GM12878 (cell line): ENCODE measurements around the gene LSAMP. TPM values are rescaled to one million over a fixed set of nuclear protein-coding genes. Genes with fewer than 3 reads are reported as not detected.

ENCODE experiments used
- ATAC-seq: fragments of 200-7000 bp; cut with Tn5 transposase; 3 replicates; pipeline ENCODE4 v1.9.1; 2020; ENCODE audit warnings: mild to moderate bottlenecking, moderate library complexity
- BruUV-seq: library from RNA; stranded (reverse); fragments of 400-500 nt; replicated peaks from 2 replicates; lab custom pipeline; 2021; lab: Mats Ljungman, UMichigan
- CTCF ChIA-PET: fragments of 300-600 bp; sonication (Branson Sonifier 250); formaldehyde crosslinking; extraction: SDS; loops from one replicate; lab custom pipeline; 2021; ENCODE audit warnings: inconsistent platforms; lab: Yijun Ruan, JAX
- POLR2A ChIA-PET: fragments of 350-600 bp; formaldehyde crosslinking; extraction: SDS; loops from one replicate; lab custom pipeline; 2021; ENCODE audit warnings: inconsistent platforms; lab: Charles Lee
- RAD21 ChIA-PET: fragments of 300-600 bp; sonication (Branson Sonifier 250); formaldehyde crosslinking; loops from one replicate; lab custom pipeline; 2023; ENCODE audit warnings: antibody characterized with exemption; ENCODE audit not compliant: unreplicated experiment; lab: Charles Lee
- SMC1A ChIA-PET: fragments of 300-600 bp; sonication (Branson Sonifier 250); formaldehyde crosslinking; loops from one replicate; lab custom pipeline; 2023; ENCODE audit not compliant: unreplicated experiment, uncharacterized antibody; lab: Charles Lee
- DNase-seq: peaks from one replicate; pipeline ENCODE4 v3.0.0-alpha.2; 2011; ENCODE audit warnings: low read depth, low spot score
- FAIRE-seq: peaks from 3 replicates; lab custom pipeline; 2011; peaks lifted over from hg19 to GRCh38; lab: Jason Lieb, UNC
- H2AFZ ChIP-seq: 2 replicates; pipeline ENCODE4 v1.6.0; 2011; ENCODE audit warnings: low read depth, low read length, control low read depth; ENCODE audit not compliant: control insufficient read depth
- H3K27ac ChIP-seq: 2 replicates; pipeline ENCODE4 v1.5.1; 2011; ENCODE audit warnings: control low read depth; ENCODE audit not compliant: control insufficient read depth, insufficient read depth
- H3K27me3 ChIP-seq, 2 experiments: replicated peaks in 1 of 2; 2 replicates each; pipeline versions ENCODE4 v1.6.0 to v1.6.1; 2011; ENCODE audit warnings: low read length in 1 of 2; ENCODE audit not compliant: control insufficient read depth in 2 of 2, insufficient read depth in 2 of 2
- H3K36me3 ChIP-seq, 2 experiments: 2 replicates each; pipeline ENCODE4 v1.5.1; 2011; ENCODE audit warnings: low read length in 1 of 2; ENCODE audit not compliant: control insufficient read depth in 2 of 2, insufficient read depth in 2 of 2
- H3K4me1 ChIP-seq: 2 replicates; pipeline ENCODE4 v1.6.1; 2011; ENCODE audit warnings: mild to moderate bottlenecking, low read length, moderate library complexity, mixed read lengths; ENCODE audit not compliant: control insufficient read depth, insufficient read depth
- H3K4me2 ChIP-seq: 2 replicates; pipeline ENCODE4 v1.6.0; 2011; ENCODE audit warnings: control low read depth; ENCODE audit not compliant: control insufficient read depth, insufficient read depth
- H3K4me3 ChIP-seq: fragments of 200-600 bp; sonication (generic); 2 replicates; pipeline ENCODE4 v1.5.1; 2016
- H3K79me2 ChIP-seq: 2 replicates; pipeline ENCODE4 v1.6.0; 2011; ENCODE audit warnings: low read length; ENCODE audit not compliant: control insufficient read depth, insufficient read depth
- H3K9ac ChIP-seq: 2 replicates; pipeline ENCODE4 v1.8.0; 2011; ENCODE audit warnings: low read length, control low read depth, mixed read lengths; ENCODE audit not compliant: control insufficient read depth, insufficient read depth
- H3K9me3 ChIP-seq: replicated peaks from 3 replicates; pipeline ENCODE4 v1.5.1; 2011; ENCODE audit warnings: mild to moderate bottlenecking, low read length; ENCODE audit not compliant: control insufficient read depth, insufficient read depth
- H4K20me1 ChIP-seq: 2 replicates; pipeline ENCODE4 v1.6.0; 2011; ENCODE audit not compliant: control insufficient read depth, insufficient read depth
- CBFB ChIP-seq: IDR thresholded peaks from 2 replicates; pipeline ENCODE4 v1.6.1; 2016; ENCODE audit warnings: antibody characterized with exemption, low read depth
- ETV6 ChIP-seq, 2 experiments: fragments of 450-650 bp in 1 of 2; IDR thresholded peaks in 1 of 2; conservative IDR thresholded peaks in 1 of 2; 2 replicates each; pipeline ENCODE4 v1.6.1; 2014; ENCODE audit warnings: antibody characterized with exemption in 1 of 2, borderline replicate concordance in 1 of 2, low read depth in 1 of 2, mild to moderate bottlenecking in 1 of 2, moderate library complexity in 1 of 2
- FOS ChIP-seq: IDR thresholded peaks from 3 replicates; pipeline ENCODE4 v1.6.1; 2011; ENCODE audit warnings: borderline replicate concordance; ENCODE audit not compliant: insufficient read length; ENCODE audit errors: extremely low read depth
- KLF5 ChIP-seq: fragments of 450-650 bp; IDR thresholded peaks from 2 replicates; pipeline ENCODE4 v1.6.1; 2014; ENCODE audit warnings: mild to moderate bottlenecking; ENCODE audit not compliant: partially characterized antibody
- LARP7 ChIP-seq: fragments of 450-650 bp; IDR thresholded peaks from 2 replicates; pipeline ENCODE4 v1.6.1; 2017; ENCODE audit warnings: mild to moderate bottlenecking
- MYC ChIP-seq: IDR thresholded peaks from 2 replicates; pipeline ENCODE4 v1.6.1; 2011; ENCODE audit warnings: mild to moderate bottlenecking, low read length, moderate library complexity, inconsistent platforms; ENCODE audit not compliant: insufficient read depth, insufficient replicate concordance, insufficient read length, severe bottlenecking
- NFXL1 ChIP-seq: fragments of 450-650 bp; IDR thresholded peaks from 2 replicates; pipeline ENCODE4 v1.6.1; 2017; ENCODE audit warnings: antibody characterized with exemption, mild to moderate bottlenecking, borderline replicate concordance
- NKRF ChIP-seq: fragments of 450-650 bp; conservative IDR thresholded peaks from 2 replicates; pipeline ENCODE4 v1.6.1; 2017; ENCODE audit warnings: mild to moderate bottlenecking, moderate library complexity
- SKIL ChIP-seq: fragments of 450-650 bp; IDR thresholded peaks from 2 replicates; pipeline ENCODE4 v1.6.1; 2017; ENCODE audit warnings: mild to moderate bottlenecking, low read depth, inconsistent platforms; ENCODE audit not compliant: poor library complexity, severe bottlenecking
- SPI1 ChIP-seq: IDR thresholded peaks from 2 replicates; pipeline ENCODE4 v1.6.1; 2011; ENCODE audit warnings: low read depth, mild to moderate bottlenecking, low read length, moderate library complexity, borderline replicate concordance; ENCODE audit not compliant: insufficient read depth
- TBL1XR1 ChIP-seq: IDR thresholded peaks from 2 replicates; pipeline ENCODE4 v1.6.1; 2012; ENCODE audit warnings: low read depth, low read length, improper control_type of control experiment
- TCF12 ChIP-seq: IDR thresholded peaks from 2 replicates; pipeline ENCODE4 v1.6.1; 2011; ENCODE audit warnings: low read depth, mild to moderate bottlenecking, low read length
- WRNIP1 ChIP-seq: IDR thresholded peaks from 2 replicates; pipeline ENCODE4 v1.6.1; 2011; ENCODE audit warnings: low read depth, low read length, improper control_type of control experiment, borderline replicate concordance
- YBX1 ChIP-seq: fragments of 450-650 bp; IDR thresholded peaks from 2 replicates; pipeline ENCODE4 v1.6.1; 2016; ENCODE audit warnings: antibody characterized with exemption
- WGBS: methylation state at CpG from one replicate; pipeline ENCODE4 v1.1.6; 2016; ENCODE audit warnings: low lambda C conversion rate; ENCODE audit not compliant: insufficient replicate concordance, insufficient coverage; ENCODE audit errors: missing lambda C conversion rate; 5-methylcytosine and 5-hydroxymethylcytosine counted together
- in situ Hi-C: fragments of 300-500 bp; cut with MboI; formaldehyde crosslinking; loops from 9 replicates; pipeline ENCODE4 v1.14.3; 2018; ENCODE audit warnings: mixed read lengths
- intact Hi-C: fragments of 100-400 bp; cut with micrococcal nuclease; formaldehyde crosslinking; loops from one replicate; pipeline ENCODE4 v1.14.2; 2022; ENCODE audit not compliant: unreplicated experiment
- polyA plus RNA-seq, 11 experiments: library from polyadenylated mRNA; depleted of rRNA in 4 of 11; unstranded in 6 of 11; stranded (reverse) in 5 of 11; fragments of >200 nt; fragmentation: Nextera tagmentation in 4 of 11; fragmentation: Illumina TruSeq in 1 of 11; extraction: Ambion mirVana in 4 of 11; extraction: Trizol in 1 of 11; gene quantifications; 1 replicate in 1 of 11; 2 replicates in 10 of 11; pipeline versions ENCODE4 v1.2.1 to v1.2.3, GENCODE V29; 2011 to 2016; ENCODE audit warnings: inconsistent platforms in 2 of 11, missing spikeins in 2 of 11, low read depth in 1 of 11
- total RNA-seq, 4 experiments: library from RNA; depleted of rRNA in 3 of 4; stranded (reverse); fragments of >200 nt in 3 of 4; fragmentation: Illumina TruSeq in 1 of 4; extraction: Trizol in 1 of 4; gene quantifications; 2 replicates each; pipeline versions ENCODE4 v1.2.1 to v1.2.3, GENCODE V29; 2013 to 2021

The LSAMP gene
- total and polyA plus RNA-seq, 10 of the 15 experiments (the other 5 are each of a cell fraction or from before 2014, with no cell fraction given), result 2.0 to 12.7 (median 6.5) TPM

GRCh38 chr3:116276675-116277074, 168.6 kb downstream of the LSAMP start:
- Histone ChIP-seq H4K20me1 (no peaks in the 10 kb centered on the region), H3K27me3 (no peaks in the 10 kb centered on the region; a peak in 1 of 4 replicates), H3K27ac (no peak overlapping the region), H3K4me3 (no peak overlapping the region), H3K9me3 (no peaks in the 10 kb centered on the region), H3K4me1 (no peaks in the 10 kb centered on the region), H3K79me2 (no peaks in the 10 kb centered on the region), H2AFZ (no peak overlapping the region), H3K4me2 (no peak overlapping the region)
- in situ Hi-C loops (no loop called here), intact Hi-C loops (no loop called here)
- DNase-seq, result no peak
- SMC1A ChIA-PET, result interaction anchor here (0.6 to 4.3 kb wide), 7 partner anchors 10 to 252 kb away, joined by 3 to 35 read pairs (median 4); no protein-coding TSS in a partner anchor
- no TSS peak for BruUV-seq
- RAD21 ChIA-PET, result interaction anchor here (1.0 to 3.3 kb wide), 4 partner anchors 11 to 62 kb away, joined by 4 to 16 read pairs (median 11); no protein-coding TSS in a partner anchor
- no peak for FAIRE-seq
- POLR2A ChIA-PET, result interaction anchor here (0.6 to 1.0 kb wide), 2 partner anchors 9 to 22 kb away, joined by 3 read pairs; no protein-coding TSS in a partner anchor
- CTCF ChIA-PET, result interaction anchor here (0.6 to 0.7 kb wide), 4 partner anchors 9 to 1041 kb away, joined by 3 to 5 read pairs (median 4); no protein-coding TSS in a partner anchor
- WGBS, result 2% methylated on average over 3 of the region's 3 CpGs
- TF ChIP-seq LARP7, result no peak
- TF ChIP-seq FOS, result no peak
- TF ChIP-seq SPI1, result no peak
- no peak for TF ChIP-seq TBL1XR1
- TF ChIP-seq NFXL1, result no peak
- no peak for TF ChIP-seq CBFB
- no peak for TF ChIP-seq MYC
- no peak for TF ChIP-seq TCF12
- TF ChIP-seq WRNIP1, result no peak
- no peak for TF ChIP-seq NKRF
- TF ChIP-seq ETV6 (conservative IDR thresholded peaks at IDR 0.05 in 1 of 2, IDR thresholded peaks at IDR 0.05 in 1 of 2; ENCODE audit: borderline replicate concordance in 1 of 2, low read depth in 1 of 2), result no peak
- TF ChIP-seq YBX1, result no peak
- TF ChIP-seq SKIL, result no peak
- no peak for TF ChIP-seq KLF5
- TF ChIP-seq, all 136 proteins: peak for 0
- Histone ChIP-seq H3K36me3 (no peaks in the 10 kb centered on the region), H3K9ac (no peak overlapping the region)
- no peak for ATAC-seq
